Stomach (tissue), 4 donors: ENCODE results near the gene CXCL3.

Source experiments
- CTCF ChIP-seq, 7 experiments: fragments of 450-650 bp in 4 of 7; fragments of 200-600 bp in 3 of 7; sonication (generic) in 3 of 7; IDR thresholded peaks; one replicate each; pipeline ENCODE4 v1.5.1; 2016 to 2019; ENCODE audit warnings: antibody characterized with exemption in 7 of 7, control low read depth in 2 of 7, mild to moderate bottlenecking in 1 of 7
- EP300 ChIP-seq: sonication (generic); formaldehyde crosslinking; IDR thresholded peaks from one replicate; pipeline ENCODE4 v1.6.1; 2017; ENCODE audit warnings: antibody characterized with exemption
- POLR2A ChIP-seq, 4 donors: fragments of 450-650 bp; IDR thresholded peaks; one replicate each; pipeline ENCODE4 v1.6.1; 2016; ENCODE audit warnings: antibody characterized with exemption in 4 of 4, control low read depth in 2 of 4, mild to moderate bottlenecking in 1 of 4, moderate library complexity in 1 of 4
- POLR2AphosphoS5 ChIP-seq, 3 donors: sonication (generic); formaldehyde crosslinking; IDR thresholded peaks; one replicate each; pipeline ENCODE4 v1.6.1; 2016; ENCODE audit warnings: antibody characterized with exemption in 3 of 3

GRCh38 chr4:74032064-74032463 is 6.4 kb downstream of the CXCL3 start:
- TF ChIP-seq CTCF (IDR thresholded peaks at IDR 0.05) (no peak), EP300 (no peak), POLR2A (IDR thresholded peaks at IDR 0.05) (no peak), POLR2AphosphoS5 (IDR thresholded peaks at IDR 0.05) (no peak)
